ENCODE measurements around the gene TEX22. TPM values are rescaled to one million over a fixed set of nuclear protein-coding genes. Genes with fewer than 3 reads are reported as not detected.

The TEX22 gene
- total RNA-seq, 4 donors from 2014 or later: 0.41 TPM; not detected in 3

- no peaks in the 10 kb centered on the region for H3K4me1 ChIP-seq
- in situ Hi-C loops (cut with MboI; ENCODE audit: low pct_ligation_motif_present in 1 of 4, low pct_unique_long_range_greater_than_20kb in 1 of 4, low sequenced_read_pairs in 3 of 4) (no loop called here), intact Hi-C loops (cut with DNase I; ENCODE audit: low total_unique reads) (no loop called here)
- DNase-seq: no peak
- TF ChIP-seq POLR2A (IDR thresholded peaks at IDR 0.05): no peak
- WGBS, 2 donors (ENCODE audit: low coverage in 1 of 2): 99% methylated on average over 15 of the region's 17 CpGs; no CpG with 5 or more reads in 1 of the 2 donors
- peaks cover 0 to 31% (median 7%) of the 10 kb centered on the region in 4 donors for H3K36me3 ChIP-seq
- no peaks in the 10 kb centered on the region for H3K9me3 ChIP-seq
- no peak overlapping the region for H3K27ac ChIP-seq
- H3K4me3 ChIP-seq: no peak overlapping the region
- H3K27me3 ChIP-seq: no peaks in the 10 kb centered on the region
Observed at GRCh38 chr14:105460616-105461015, 62.3 kb downstream of the TEX22 start.

- intact Hi-C loops (cut with DNase I; ENCODE audit: low total_unique reads) (no loop called here), in situ Hi-C loops (cut with MboI; ENCODE audit: low pct_ligation_motif_present in 1 of 4, low pct_unique_long_range_greater_than_20kb in 1 of 4, low sequenced_read_pairs in 3 of 4) (no loop called here)
- TF ChIP-seq CTCF (IDR thresholded peaks at IDR 0.05) (no peak), POLR2AphosphoS5 (IDR thresholded peaks at IDR 0.05) (no peak), EP300 (IDR thresholded peaks at IDR 0.05; ENCODE audit: low read depth) (no peak), POLR2A (IDR thresholded peaks at IDR 0.05) (no peak)
- Histone ChIP-seq H3K4me3 (no peak overlapping the region), H3K27me3 (no peaks in the 10 kb centered on the region), H3K36me3 (peaks cover 0 to 31% (median 7%) of the 10 kb centered on the region in 4 donors), H3K27ac (no peak overlapping the region), H3K9me3 (no peaks in the 10 kb centered on the region), H3K4me1 (no peaks in the 10 kb centered on the region)
- whole genome bisulfite sequencing, 2 donors (ENCODE audit: low coverage in 1 of 2): 96% methylated on average over 18 of the region's 18 CpGs; no CpG with 5 or more reads in 1 of the 2 donors
- no peak for DNase-seq
Observed at GRCh38 chr14:105461903-105462302, 63.6 kb downstream of the TEX22 start.

Other genes with a start within 250 kb of the TEX22 start
- 10 to 100 TPM in 1 of 4 donors, 1 to 10 TPM in 3; 5.4 to 29.9 (median 6.6) TPM for gene JAG2, start 229.8 kb upstream of the TEX22 start, total RNA-seq
- 10 to 100 TPM; 17.0 to 53.9 (median 32.6) TPM for gene NUDT14, start 217.2 kb upstream of the TEX22 start, total RNA-seq
- 10 to 100 TPM; 52.2 to 69.6 (median 64.4) TPM for gene BTBD6, start 150.0 kb upstream of the TEX22 start, total RNA-seq
- 10 to 100 TPM; 36.2 to 93.9 (median 62.6) TPM for gene BRF1, start 97.5 kb upstream of the TEX22 start, total RNA-seq
- 100 to 1,000 TPM in 2 of 4 donors, 10 to 100 TPM in 2; 63.0 to 249 (median 135) TPM for gene PACS2, start 83.8 kb upstream of the TEX22 start, total RNA-seq
- 100 to 1,000 TPM in 2 of 4 donors, 10 to 100 TPM in 2; 79.4 to 293 (median 106) TPM for gene MTA1, start 21.3 kb downstream of the TEX22 start, total RNA-seq
- gene CRIP2, start 76.3 kb downstream of the TEX22 start, total RNA-seq: 10 to 100 TPM; 11.2 to 67.3 (median 22.4) TPM
- gene CRIP1, start 88.3 kb downstream of the TEX22 start, total RNA-seq: 100 to 1,000 TPM in 1 of 4 donors, 10 to 100 TPM in 2, not detected in 1; 16.9 to 246 (median 63.0) TPM
- gene TEDC1, start 92.7 kb downstream of the TEX22 start, total RNA-seq: 10 to 100 TPM; 10.8 to 52.9 (median 29.5) TPM
- under 1 TPM in 2 of 4 donors, not detected in 2; 0.48 to 0.96 TPM for gene TMEM121, start 128.0 kb downstream of the TEX22 start, total RNA-seq